B cell (primary cell): ENCODE data around the gene PLCXD3.

ENCODE experiments used
- CTCF ChIP-seq: fragments of 200-600 bp; IDR thresholded peaks from one replicate; pipeline ENCODE4 v1.8.0; 2022; ENCODE audit warnings: antibody characterized with exemption, mild to moderate bottlenecking
- EZH2 ChIP-seq: IDR thresholded peaks from 2 replicates; pipeline ENCODE4 v1.6.1; 2012; ENCODE audit warnings: borderline replicate concordance, low read depth, mild to moderate bottlenecking, moderate library complexity, low read length; ENCODE audit not compliant: insufficient read depth, poor library complexity, severe bottlenecking

- TF ChIP-seq CTCF (no peak), EZH2 (no peak)
Observed at GRCh38 chr5:41338136-41338675, 172.2 kb downstream of the PLCXD3 start.
